Measurements from ENCODE around the gene CDYL. TPM values are rescaled to one million over a fixed set of nuclear protein-coding genes. Genes with fewer than 3 reads are reported as not detected.

Gene CDYL
- polyA plus RNA-seq, 3 donors = 2.9 to 21.2 (median 4.2) TPM

GRCh38 chr6:4969609-4970285 is 193.5 kb downstream of the CDYL start:
- Mint-ChIP-seq H3K4me3 (no peak overlapping the region), H3K4me1 (no peaks in the 10 kb centered on the region), H3K27me3 (ENCODE audit: low read depth in 3 of 3) (peaks cover 0 to 5% (median 3%) of the 10 kb centered on the region in 3 donors), H3K27ac (no peak overlapping the region), H3K9me3 (peaks cover 0 to 2% (median 0%) of the 10 kb centered on the region in 7 donors), H3K36me3 (no peaks in the 10 kb centered on the region)
- no peak overlapping the region for H3K27ac ChIP-seq (ENCODE audit: low read depth in 1 of 2, low read length in 2 of 2)
- no peak for TF ChIP-seq CTCF (IDR thresholded peaks at IDR 0.05)
- H3K9me3 ChIP-seq (replicated peaks in 1 of 2; ENCODE audit: control insufficient read depth in 1 of 2, insufficient read depth in 1 of 2, low read length in 2 of 2) = no peaks in the 10 kb centered on the region
- WGBS (ENCODE audit: insufficient coverage) = 100% methylated on average over 3 of the region's 8 CpGs
- H3K4me3 ChIP-seq (replicated peaks in 1 of 3; ENCODE audit: low read depth in 2 of 3, low read length in 3 of 3) = no peak overlapping the region
- H4K20me1 ChIP-seq (ENCODE audit: insufficient read depth, low read length) = no peaks in the 10 kb centered on the region
- H2AFZ ChIP-seq (ENCODE audit: insufficient read depth, low read depth, low read length, poor library complexity, severe bottlenecking) = no peak overlapping the region
- H3K79me2 ChIP-seq (ENCODE audit: insufficient read depth, low read length) = no peaks in the 10 kb centered on the region
- no peaks in the 10 kb centered on the region for H3K36me3 ChIP-seq (replicated peaks in 1 of 2; ENCODE audit: control insufficient read depth in 1 of 2, insufficient read depth in 2 of 2, low read length in 2 of 2)
- H3K27me3 ChIP-seq (ENCODE audit: control insufficient read depth in 2 of 2, insufficient read depth in 2 of 2, low read length in 2 of 2) = no peaks in the 10 kb centered on the region
- H3K4me1 ChIP-seq (ENCODE audit: control insufficient read depth in 1 of 2, insufficient read depth in 2 of 2, low read length in 2 of 2) = no peaks in the 10 kb centered on the region
- no peak overlapping the region for H3K9ac ChIP-seq (ENCODE audit: insufficient read depth, low read length, poor library complexity, severe bottlenecking)
- no peak overlapping the region for H3K4me2 ChIP-seq (replicated peaks; ENCODE audit: extremely low read depth, low read length, poor library complexity, severe bottlenecking)
- DNase-seq = no peak
- intact Hi-C loops (cut with micrococcal nuclease) = no loop called here

GRCh38 chr6:4970739-4971395 is 194.7 kb downstream of the CDYL start:
- H3K9ac ChIP-seq (ENCODE audit: insufficient read depth, low read length, poor library complexity, severe bottlenecking) = no peak overlapping the region
- no peaks in the 10 kb centered on the region for H3K4me1 Mint-ChIP-seq

More at GRCh38 chr6:4970739-4971395, 194.7 kb downstream of the CDYL start:
- H3K4me3 ChIP-seq (replicated peaks in 1 of 3; ENCODE audit: low read depth in 2 of 3, low read length in 3 of 3) = no peak overlapping the region
- no peaks in the 10 kb centered on the region for H3K9me3 ChIP-seq (replicated peaks in 1 of 2; ENCODE audit: control insufficient read depth in 1 of 2, insufficient read depth in 1 of 2, low read length in 2 of 2)
- no peaks in the 10 kb centered on the region for H3K79me2 ChIP-seq (ENCODE audit: insufficient read depth, low read length)
- intact Hi-C loops (cut with micrococcal nuclease) = no loop called here
- peaks cover 0 to 2% (median 0%) of the 10 kb centered on the region in 7 donors for H3K9me3 Mint-ChIP-seq
- H3K36me3 Mint-ChIP-seq = no peaks in the 10 kb centered on the region
- H2AFZ ChIP-seq (ENCODE audit: insufficient read depth, low read depth, low read length, poor library complexity, severe bottlenecking) = no peak overlapping the region
- no peak for DNase-seq
- no peak for TF ChIP-seq CTCF (IDR thresholded peaks at IDR 0.05)
- H3K27me3 Mint-ChIP-seq (ENCODE audit: low read depth in 3 of 3) = peaks cover 0 to 3% (median 2%) of the 10 kb centered on the region in 3 donors
- H3K27me3 ChIP-seq (ENCODE audit: control insufficient read depth in 2 of 2, insufficient read depth in 2 of 2, low read length in 2 of 2) = no peaks in the 10 kb centered on the region
- no peak overlapping the region for H3K4me3 Mint-ChIP-seq
- H3K4me1 ChIP-seq (ENCODE audit: control insufficient read depth in 1 of 2, insufficient read depth in 2 of 2, low read length in 2 of 2) = no peaks in the 10 kb centered on the region
- no peak overlapping the region for H3K27ac ChIP-seq (ENCODE audit: low read depth in 1 of 2, low read length in 2 of 2)
- H3K36me3 ChIP-seq (replicated peaks in 1 of 2; ENCODE audit: control insufficient read depth in 1 of 2, insufficient read depth in 2 of 2, low read length in 2 of 2) = no peaks in the 10 kb centered on the region
- H3K4me2 ChIP-seq (replicated peaks; ENCODE audit: extremely low read depth, low read length, poor library complexity, severe bottlenecking) = no peak overlapping the region
- WGBS (ENCODE audit: insufficient coverage) = 90% methylated on average over 6 of the region's 9 CpGs
- H3K27ac Mint-ChIP-seq = no peak overlapping the region
- no peaks in the 10 kb centered on the region for H4K20me1 ChIP-seq (ENCODE audit: insufficient read depth, low read length)
